Smooth muscle cell (in vitro differentiated cells): Measurements from ENCODE around the gene CDS1. TPM values are rescaled to one million over a fixed set of nuclear protein-coding genes. Genes with fewer than 3 reads are reported as not detected.
"Not testable (repeated sequence)": the region's sequence is repeated elsewhere in the genome, so short reads cannot be mapped to it uniquely, and the experiment has no call there.

Experiments used
- DNase-seq: peaks from one replicate; lab custom pipeline; 2025; ENCODE audit not compliant: unreplicated experiment; lab: John Stamatoyannopoulos, UW
- H2AFZ ChIP-seq: fragments of 200-600 bp; sonication (generic); 2 replicates; pipeline ENCODE4 v1.6.0; 2016; ENCODE audit warnings: antibody characterized with exemption, low read depth, mild to moderate bottlenecking
- H3F3A ChIP-seq: fragments of 200-600 bp; sonication (generic); 2 replicates; pipeline ENCODE4 v1.6.0; 2017; ENCODE audit warnings: antibody characterized with exemption, low read depth
- H3K27ac ChIP-seq: fragments of 200-600 bp; sonication (generic); 2 replicates; pipeline ENCODE4 v1.5.1; 2016; ENCODE audit warnings: low read depth, mild to moderate bottlenecking
- H3K27me3 ChIP-seq: fragments of 200-600 bp; sonication (generic); 2 replicates; pipeline ENCODE4 v1.6.1; 2016; ENCODE audit warnings: low read depth, mild to moderate bottlenecking
- H3K36me3 ChIP-seq: fragments of 200-600 bp; sonication (generic); 2 replicates; pipeline ENCODE4 v1.5.1; 2016; ENCODE audit warnings: low read depth
- H3K4me1 ChIP-seq: fragments of 200-600 bp; sonication (generic); 2 replicates; pipeline ENCODE4 v1.5.1; 2016; ENCODE audit warnings: low read depth
- H3K4me2 ChIP-seq: fragments of 200-600 bp; sonication (generic); 2 replicates; pipeline ENCODE4 v1.6.0; 2016; ENCODE audit warnings: mild to moderate bottlenecking
- H3K4me3 ChIP-seq: fragments of 200-600 bp; sonication (generic); 2 replicates; pipeline ENCODE4 v1.5.1; 2016; ENCODE audit warnings: mild to moderate bottlenecking
- H3K79me2 ChIP-seq: fragments of 200-600 bp; sonication (generic); 2 replicates; pipeline ENCODE4 v1.6.0; 2016; ENCODE audit warnings: low read depth, mild to moderate bottlenecking
- H3K9ac ChIP-seq: fragments of 200-600 bp; sonication (generic); 2 replicates; pipeline ENCODE4 v1.6.0; 2016; ENCODE audit warnings: low read depth
- H3K9me3 ChIP-seq: fragments of 200-600 bp; sonication (generic); replicated peaks from 2 replicates; pipeline ENCODE4 v1.5.1; 2016; ENCODE audit warnings: low read depth
- H4K20me1 ChIP-seq: fragments of 200-600 bp; sonication (generic); 2 replicates; pipeline ENCODE4 v1.6.0; 2016; ENCODE audit warnings: low read depth
- WGBS: methylation state at CpG from one replicate; pipeline ENCODE4 v1.1.7; 2016; ENCODE audit warnings: low lambda C conversion rate; 5-methylcytosine and 5-hydroxymethylcytosine counted together
- polyA plus RNA-seq: library from polyadenylated mRNA; unstranded; fragments of >200 nt; fragmentation: Nextera tagmentation; extraction: Ambion mirVana; gene quantifications from 2 replicates; pipeline ENCODE4 v1.2.1, GENCODE V29; 2016
- total RNA-seq: library from RNA; depleted of rRNA; stranded (reverse); fragments of >200 nt; gene quantifications from 2 replicates; pipeline ENCODE4 v1.2.3, GENCODE V29; 2014
- TF ChIP-seq, protein P1 (sequence below): fragments of 200-600 bp; sonication (generic); IDR thresholded peaks from 2 replicates; pipeline ENCODE4 v1.5.1; 2017; ENCODE audit warnings: borderline replicate concordance, mild to moderate bottlenecking, antibody characterized with exemption; ENCODE audit not compliant: insufficient read depth, poor library complexity, severe bottlenecking

Gene CDS1
- total and polyA plus RNA-seq, 2 experiments from 2014 or later, result 2.1 to 15.2 TPM

GRCh38 chr4:84660606-84661005 is 77.7 kb downstream of the CDS1 start:
- Histone ChIP-seq H3K4me1 (no peaks in the 10 kb centered on the region), H3K27me3 (no peaks in the 10 kb centered on the region), H3K36me3 (no peaks in the 10 kb centered on the region), H2AFZ (no peak overlapping the region), H3K79me2 (no peaks in the 10 kb centered on the region), H4K20me1 (no peaks in the 10 kb centered on the region), H3F3A (no peaks in the 10 kb centered on the region), H3K27ac (no peak overlapping the region), H3K4me3 (no peak overlapping the region), H3K4me2 (no peak overlapping the region), H3K9me3 (no peaks in the 10 kb centered on the region), H3K9ac (no peak overlapping the region)
- 98% methylated on average over 3 of the region's 3 CpGs for WGBS
- no peak for DNase-seq
- TF ChIP-seq, protein P1, sequence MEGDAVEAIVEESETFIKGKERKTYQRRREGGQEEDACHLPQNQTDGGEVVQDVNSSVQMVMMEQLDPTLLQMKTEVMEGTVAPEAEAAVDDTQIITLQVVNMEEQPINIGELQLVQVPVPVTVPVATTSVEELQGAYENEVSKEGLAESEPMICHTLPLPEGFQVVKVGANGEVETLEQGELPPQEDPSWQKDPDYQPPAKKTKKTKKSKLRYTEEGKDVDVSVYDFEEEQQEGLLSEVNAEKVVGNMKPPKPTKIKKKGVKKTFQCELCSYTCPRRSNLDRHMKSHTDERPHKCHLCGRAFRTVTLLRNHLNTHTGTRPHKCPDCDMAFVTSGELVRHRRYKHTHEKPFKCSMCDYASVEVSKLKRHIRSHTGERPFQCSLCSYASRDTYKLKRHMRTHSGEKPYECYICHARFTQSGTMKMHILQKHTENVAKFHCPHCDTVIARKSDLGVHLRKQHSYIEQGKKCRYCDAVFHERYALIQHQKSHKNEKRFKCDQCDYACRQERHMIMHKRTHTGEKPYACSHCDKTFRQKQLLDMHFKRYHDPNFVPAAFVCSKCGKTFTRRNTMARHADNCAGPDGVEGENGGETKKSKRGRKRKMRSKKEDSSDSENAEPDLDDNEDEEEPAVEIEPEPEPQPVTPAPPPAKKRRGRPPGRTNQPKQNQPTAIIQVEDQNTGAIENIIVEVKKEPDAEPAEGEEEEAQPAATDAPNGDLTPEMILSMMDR, result no peak

GRCh38 chr4:84661191-84661939 is 78.4 kb downstream of the CDS1 start:
- no peaks in the 10 kb centered on the region for H3K9me3 ChIP-seq
- H3K4me2 ChIP-seq, result no peak overlapping the region
- DNase-seq, result no peak
- H3K9ac ChIP-seq, result no peak overlapping the region
- TF ChIP-seq, protein P1, result no peak
- no peaks in the 10 kb centered on the region for H3F3A ChIP-seq
- H3K27me3 ChIP-seq, result no peaks in the 10 kb centered on the region
- no peaks in the 10 kb centered on the region for H3K36me3 ChIP-seq
- H3K4me1 ChIP-seq, result no peaks in the 10 kb centered on the region
- no peaks in the 10 kb centered on the region for H3K79me2 ChIP-seq
- no peaks in the 10 kb centered on the region for H4K20me1 ChIP-seq
- no peak overlapping the region for H3K27ac ChIP-seq
- H3K4me3 ChIP-seq, result no peak overlapping the region
- H2AFZ ChIP-seq, result no peak overlapping the region
- 92% methylated on average over 4 of the region's 4 CpGs for WGBS

DNA sequence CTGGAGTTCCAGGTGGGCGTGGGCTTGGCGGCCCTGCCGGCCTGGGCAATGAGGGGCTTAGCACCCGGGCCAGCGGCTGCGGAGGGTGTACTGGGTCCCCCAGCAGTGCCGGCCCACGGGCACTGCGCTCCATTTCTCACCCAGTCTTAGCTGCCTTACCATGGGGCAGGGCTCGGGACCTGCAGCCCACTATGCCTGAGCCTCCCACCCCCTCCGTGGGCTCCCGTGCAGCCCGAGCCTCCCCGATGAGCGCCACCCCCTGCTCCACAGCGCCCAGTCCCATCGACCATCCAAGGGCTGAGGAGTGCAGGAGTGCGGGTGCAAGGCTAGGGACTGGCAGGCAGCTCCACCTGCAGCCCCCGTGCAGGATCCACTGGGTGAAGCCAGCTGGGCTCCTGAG is 81.8 kb downstream of the CDS1 start:
- H4K20me1 ChIP-seq, H3K36me3 ChIP-seq, H3K4me2 ChIP-seq, H2AFZ ChIP-seq, DNase-seq, H3K9me3 ChIP-seq, H3F3A ChIP-seq, H3K27me3 ChIP-seq, H3K9ac ChIP-seq, H3K27ac ChIP-seq, H3K4me1 ChIP-seq, H3K4me3 ChIP-seq, H3K79me2 ChIP-seq: not testable (repeated sequence)
- whole genome bisulfite sequencing, result 100% methylated on average over 14 of the region's 19 CpGs

DNA sequence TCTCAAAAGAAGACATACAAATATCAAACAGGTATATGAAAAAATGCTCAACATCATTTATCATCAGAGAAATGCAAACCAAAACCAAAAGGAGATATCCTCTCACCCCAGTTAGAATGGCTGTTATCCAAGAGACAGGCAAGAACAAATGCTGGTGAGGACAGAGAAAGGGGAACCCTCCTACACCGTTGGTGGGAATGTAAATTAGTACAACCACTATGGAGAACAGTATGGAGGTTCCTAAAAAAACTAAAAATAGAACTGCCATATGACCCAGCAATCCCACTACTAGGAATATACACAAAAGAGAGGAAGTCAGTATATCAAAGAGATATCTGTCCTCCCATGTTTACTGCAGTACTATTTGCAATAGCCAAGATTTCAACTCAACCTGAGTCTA is 83.5 kb downstream of the CDS1 start:
- Histone ChIP-seq H3K4me2 (no peak overlapping the region), H3F3A (no peaks in the 10 kb centered on the region), H2AFZ (no peak overlapping the region), H3K9ac (no peak overlapping the region), H3K79me2 (no peaks in the 10 kb centered on the region), H3K27ac (no peak overlapping the region), H4K20me1 (no peaks in the 10 kb centered on the region), H3K4me3 (no peak overlapping the region), H3K27me3 (no peaks in the 10 kb centered on the region), H3K36me3 (peaks cover 9% of the 10 kb centered on the region), H3K4me1 (no peaks in the 10 kb centered on the region), H3K9me3 (no peaks in the 10 kb centered on the region)
- WGBS, result 90% methylated on average over 1 of the region's 1 CpG
- no peak for DNase-seq
- TF ChIP-seq, protein P1, result no peak
